Measurements from ENCODE around the gene TGFB1.
"Not testable (repeated sequence)": the region's sequence is repeated elsewhere in the genome, so short reads cannot be mapped to it uniquely, and the experiment has no call there.

The TGFB1 gene

GRCh38 chr19:41376241-41376997 is 22.7 kb upstream of the TGFB1 start, which contains the start of gene TMEM91:
Gene TMEM91, plus strand, starts transcription at chr19:41376533. Its CDS starts 1,777 bp downstream, at chr19:41378310.
- no peak within 1 kb of the TSS for H3K4me2 ChIP-seq
- TF ChIP-seq CTCF (conservative IDR thresholded peaks at IDR 0.05; ENCODE audit: low read depth, low read length), result no peak
- no peak within 1 kb of the TSS for H3K9ac ChIP-seq
- H3K4me1 ChIP-seq (ENCODE audit: low read depth, poor library complexity, severe bottlenecking), result peaks cover 6% of the 10 kb centered on the region
- no peaks in the 10 kb centered on the region for H3K27me3 ChIP-seq (ENCODE audit: insufficient read depth, low read depth)
- H3K36me3 ChIP-seq (ENCODE audit: insufficient read depth), result no peaks in the 10 kb centered on the region
- no peaks in the 10 kb centered on the region for H4K20me1 ChIP-seq (ENCODE audit: insufficient read depth)
- no peak within 1 kb of the TSS for H2AFZ ChIP-seq (ENCODE audit: low read depth)
- H3K4me3 ChIP-seq (IDR thresholded peaks at IDR 0.05; ENCODE audit: insufficient read depth, low read depth, low read length), result no peak within 1 kb of the TSS
- H3K27ac ChIP-seq, result no peak within 1 kb of the TSS
- no peaks in the 10 kb centered on the region for H3K79me2 ChIP-seq (ENCODE audit: insufficient read depth, low read depth)

GRCh38 chr19:41373993-41374392 is 20.3 kb upstream of the TGFB1 start:
- H4K20me1 ChIP-seq (ENCODE audit: insufficient read depth), result no peaks in the 10 kb centered on the region
- H3K27me3 ChIP-seq (ENCODE audit: insufficient read depth, low read depth), result no peaks in the 10 kb centered on the region
- no peaks in the 10 kb centered on the region for H3K36me3 ChIP-seq (ENCODE audit: insufficient read depth)
- H3K4me2 ChIP-seq, result no peak overlapping the region
- TF ChIP-seq CTCF (conservative IDR thresholded peaks at IDR 0.05; ENCODE audit: low read depth, low read length), result no peak
- H3K9ac ChIP-seq, result no peak overlapping the region
- peaks cover 6% of the 10 kb centered on the region for H3K4me1 ChIP-seq (ENCODE audit: low read depth, poor library complexity, severe bottlenecking)
- H3K79me2 ChIP-seq (ENCODE audit: insufficient read depth, low read depth), result no peaks in the 10 kb centered on the region
- no peak overlapping the region for H3K27ac ChIP-seq
- H3K4me3 ChIP-seq (IDR thresholded peaks at IDR 0.05; ENCODE audit: insufficient read depth, low read depth, low read length), result no peak overlapping the region
- no peak overlapping the region for H2AFZ ChIP-seq (ENCODE audit: low read depth)

GRCh38 chr19:41372501-41372900 is 18.8 kb upstream of the TGFB1 start:
- TF ChIP-seq CTCF (conservative IDR thresholded peaks at IDR 0.05; ENCODE audit: low read depth, low read length), result no peak
- Histone ChIP-seq H3K9ac (no peak overlapping the region), H3K4me2 (no peak overlapping the region), H3K27ac (no peak overlapping the region), H2AFZ (ENCODE audit: low read depth) (no peak overlapping the region), H4K20me1 (ENCODE audit: insufficient read depth) (no peaks in the 10 kb centered on the region), H3K79me2 (ENCODE audit: insufficient read depth, low read depth) (no peaks in the 10 kb centered on the region), H3K4me3 (IDR thresholded peaks at IDR 0.05; ENCODE audit: insufficient read depth, low read depth, low read length) (no peak overlapping the region), H3K4me1 (ENCODE audit: low read depth, poor library complexity, severe bottlenecking) (peaks cover 6% of the 10 kb centered on the region), H3K36me3 (ENCODE audit: insufficient read depth) (no peaks in the 10 kb centered on the region), H3K27me3 (ENCODE audit: insufficient read depth, low read depth) (no peaks in the 10 kb centered on the region)

GRCh38 chr19:41371541-41371940 is 17.8 kb upstream of the TGFB1 start:
- Histone ChIP-seq H3K79me2 (ENCODE audit: insufficient read depth, low read depth) (no peaks in the 10 kb centered on the region), H3K4me3 (IDR thresholded peaks at IDR 0.05; ENCODE audit: insufficient read depth, low read depth, low read length) (no peak overlapping the region), H3K36me3 (ENCODE audit: insufficient read depth) (no peaks in the 10 kb centered on the region), H3K4me2 (no peak overlapping the region), H3K4me1 (ENCODE audit: low read depth, poor library complexity, severe bottlenecking) (peaks cover 6% of the 10 kb centered on the region), H2AFZ (ENCODE audit: low read depth) (no peak overlapping the region), H3K27me3 (ENCODE audit: insufficient read depth, low read depth) (no peaks in the 10 kb centered on the region), H3K27ac (no peak overlapping the region), H4K20me1 (ENCODE audit: insufficient read depth) (no peaks in the 10 kb centered on the region), H3K9ac (no peak overlapping the region)
- TF ChIP-seq CTCF (conservative IDR thresholded peaks at IDR 0.05; ENCODE audit: low read depth, low read length), result no peak

GRCh38 chr19:41371119-41371518 is 17.4 kb upstream of the TGFB1 start:
- H3K79me2 ChIP-seq (ENCODE audit: insufficient read depth, low read depth); H3K4me2 ChIP-seq; H3K27ac ChIP-seq; H2AFZ ChIP-seq (ENCODE audit: low read depth); H3K36me3 ChIP-seq (ENCODE audit: insufficient read depth); H3K27me3 ChIP-seq (ENCODE audit: insufficient read depth, low read depth); H3K4me1 ChIP-seq (ENCODE audit: low read depth, poor library complexity, severe bottlenecking); H3K9ac ChIP-seq; H4K20me1 ChIP-seq (ENCODE audit: insufficient read depth); H3K4me3 ChIP-seq (IDR thresholded peaks at IDR 0.05; ENCODE audit: insufficient read depth, low read depth, low read length): not testable (repeated sequence)
